ENCODE measurements around the gene SUSD6. TPM values are rescaled to one million over a fixed set of nuclear protein-coding genes. Genes with fewer than 3 reads are reported as not detected.

Gene SUSD6
- total RNA-seq, 1 experiment from 2014 or later = 3.7 TPM

GRCh38 chr14:69652942-69653684, 41.7 kb downstream of the SUSD6 start:
- Histone ChIP-seq H4K5ac (ENCODE audit: insufficient read length, low read depth, low read length) (no peak overlapping the region), H2BK5ac (ENCODE audit: insufficient read length, low read length) (no peak overlapping the region), H4K8ac (replicated peaks; ENCODE audit: insufficient read length, low read depth, low read length) (no peak overlapping the region), H3K9ac (ENCODE audit: extremely low read depth, insufficient read length, low read length) (no peak overlapping the region), H3K27me3 (ENCODE audit: insufficient read depth, low read length) (no peaks in the 10 kb centered on the region), H2BK15ac (ENCODE audit: low read depth, low read length) (no peak overlapping the region), H3K18ac (ENCODE audit: insufficient read length, low read depth, low read length) (no peak overlapping the region), H4K20me1 (ENCODE audit: control insufficient read depth, insufficient read depth, insufficient read length) (no peaks in the 10 kb centered on the region), H3K56ac (ENCODE audit: insufficient read length, low read depth, low read length) (no peak overlapping the region), H3K4me1 (ENCODE audit: insufficient read depth, low read length) (peaks cover 2% of the 10 kb centered on the region; the same call in 1 of the 2 replicates), H3K23ac (ENCODE audit: insufficient read length, low read depth, low read length) (no peak overlapping the region), H3T11ph (ENCODE audit: low read length) (no peak overlapping the region), H2BK20ac (ENCODE audit: low read depth, low read length, poor library complexity, severe bottlenecking) (no peak overlapping the region), H3K4me2 (ENCODE audit: insufficient read depth, insufficient read length, low read length) (no peak overlapping the region), H4K91ac (ENCODE audit: insufficient read length, low read depth, low read length) (no peak overlapping the region), H2BK120ac (ENCODE audit: low read depth, low read length, poor library complexity, severe bottlenecking) (no peak overlapping the region), H3K23me2 (ENCODE audit: insufficient read length, low read depth, low read length, poor library complexity, severe bottlenecking) (no peaks in the 10 kb centered on the region), H2AK5ac (ENCODE audit: insufficient read length, low read length) (no peak overlapping the region), H3K4ac (ENCODE audit: low read depth, low read length) (no peak overlapping the region), H3K79me1 (ENCODE audit: insufficient read depth, low read depth, low read length, poor library complexity, severe bottlenecking) (no peaks in the 10 kb centered on the region), H3K79me2 (ENCODE audit: insufficient read depth, low read length) (no peaks in the 10 kb centered on the region), H3K14ac (ENCODE audit: insufficient read depth, low read length) (no peak overlapping the region), H3K9me3 (ENCODE audit: control insufficient read depth, low read depth, low read length) (no peaks in the 10 kb centered on the region), H2AFZ (ENCODE audit: low read length) (no peak overlapping the region), H2BK12ac (ENCODE audit: insufficient read length, low read depth, low read length) (no peak overlapping the region), H3K27ac (ENCODE audit: insufficient read length, low read depth, low read length) (no peak overlapping the region)
- Mint-ChIP-seq H3K9me3 (no peaks in the 10 kb centered on the region), H3K27me3 (ENCODE audit: low read depth) (no peaks in the 10 kb centered on the region), H3K4me3 (no peak overlapping the region), H3K4me1 (peaks cover 43 to 51% of the 10 kb centered on the region in 2 experiments), H3K27ac (peak overlapping the region in 2 of 3 experiments; percentile 26 to 75; a peak in 2 of 7 replicates), H3K36me3 (ENCODE audit: insufficient read depth in 1 of 3, low read depth in 3 of 3) (no peaks in the 10 kb centered on the region)
- no peak for DNase-seq
- no CpG with 5 or more reads among the region's 10 CpGs for WGBS (ENCODE audit: extremely low coverage, insufficient read length, low lambda C conversion rate)
- TF ChIP-seq, protein P1, sequence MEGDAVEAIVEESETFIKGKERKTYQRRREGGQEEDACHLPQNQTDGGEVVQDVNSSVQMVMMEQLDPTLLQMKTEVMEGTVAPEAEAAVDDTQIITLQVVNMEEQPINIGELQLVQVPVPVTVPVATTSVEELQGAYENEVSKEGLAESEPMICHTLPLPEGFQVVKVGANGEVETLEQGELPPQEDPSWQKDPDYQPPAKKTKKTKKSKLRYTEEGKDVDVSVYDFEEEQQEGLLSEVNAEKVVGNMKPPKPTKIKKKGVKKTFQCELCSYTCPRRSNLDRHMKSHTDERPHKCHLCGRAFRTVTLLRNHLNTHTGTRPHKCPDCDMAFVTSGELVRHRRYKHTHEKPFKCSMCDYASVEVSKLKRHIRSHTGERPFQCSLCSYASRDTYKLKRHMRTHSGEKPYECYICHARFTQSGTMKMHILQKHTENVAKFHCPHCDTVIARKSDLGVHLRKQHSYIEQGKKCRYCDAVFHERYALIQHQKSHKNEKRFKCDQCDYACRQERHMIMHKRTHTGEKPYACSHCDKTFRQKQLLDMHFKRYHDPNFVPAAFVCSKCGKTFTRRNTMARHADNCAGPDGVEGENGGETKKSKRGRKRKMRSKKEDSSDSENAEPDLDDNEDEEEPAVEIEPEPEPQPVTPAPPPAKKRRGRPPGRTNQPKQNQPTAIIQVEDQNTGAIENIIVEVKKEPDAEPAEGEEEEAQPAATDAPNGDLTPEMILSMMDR (conservative IDR thresholded peaks at IDR 0.05) = no peak
